A549 (cell line): ENCODE measurements around the gene ESPNL.

Experiments used
- CHD2 ChIP-seq: fragments of 150-350 bp; IDR thresholded peaks from 2 replicates; pipeline ENCODE4 v1.6.1; 2014; ENCODE audit warnings: low read length; ENCODE audit not compliant: partially characterized antibody
- TF ChIP-seq, protein P1 (sequence below): fragments of >200 bp; sonication (Bioruptor Twin); formaldehyde crosslinking; IDR thresholded peaks from 3 replicates; pipeline ENCODE4 v1.5.1; 2016

DNA sequence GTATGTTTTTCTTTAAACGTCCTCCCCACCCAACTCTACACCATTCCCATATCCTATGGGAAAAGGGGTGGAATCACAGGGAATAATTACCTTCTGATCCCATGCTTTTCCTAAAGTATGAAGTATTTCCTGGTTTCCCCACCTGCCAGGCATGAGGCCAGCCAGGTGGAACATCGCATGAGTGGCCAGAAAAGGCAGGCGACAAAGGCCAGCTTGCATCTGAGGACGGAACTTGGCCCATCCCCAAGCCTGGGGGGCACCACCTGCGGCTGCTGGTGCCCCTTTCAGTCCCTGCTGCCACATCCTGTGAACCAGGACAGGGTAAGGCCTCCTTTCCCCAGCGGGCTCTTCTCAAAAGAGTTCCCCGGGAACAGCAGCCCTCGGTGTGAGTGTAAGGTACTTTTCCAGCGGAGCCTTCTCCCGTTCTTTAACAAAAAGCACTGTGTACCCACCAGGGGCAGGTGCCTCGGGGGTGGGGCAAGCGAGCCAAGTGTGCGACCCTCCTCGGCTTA lies 57.4 kb downstream of the ESPNL start:
- no peak for TF ChIP-seq CHD2
- TF ChIP-seq, protein P1, sequence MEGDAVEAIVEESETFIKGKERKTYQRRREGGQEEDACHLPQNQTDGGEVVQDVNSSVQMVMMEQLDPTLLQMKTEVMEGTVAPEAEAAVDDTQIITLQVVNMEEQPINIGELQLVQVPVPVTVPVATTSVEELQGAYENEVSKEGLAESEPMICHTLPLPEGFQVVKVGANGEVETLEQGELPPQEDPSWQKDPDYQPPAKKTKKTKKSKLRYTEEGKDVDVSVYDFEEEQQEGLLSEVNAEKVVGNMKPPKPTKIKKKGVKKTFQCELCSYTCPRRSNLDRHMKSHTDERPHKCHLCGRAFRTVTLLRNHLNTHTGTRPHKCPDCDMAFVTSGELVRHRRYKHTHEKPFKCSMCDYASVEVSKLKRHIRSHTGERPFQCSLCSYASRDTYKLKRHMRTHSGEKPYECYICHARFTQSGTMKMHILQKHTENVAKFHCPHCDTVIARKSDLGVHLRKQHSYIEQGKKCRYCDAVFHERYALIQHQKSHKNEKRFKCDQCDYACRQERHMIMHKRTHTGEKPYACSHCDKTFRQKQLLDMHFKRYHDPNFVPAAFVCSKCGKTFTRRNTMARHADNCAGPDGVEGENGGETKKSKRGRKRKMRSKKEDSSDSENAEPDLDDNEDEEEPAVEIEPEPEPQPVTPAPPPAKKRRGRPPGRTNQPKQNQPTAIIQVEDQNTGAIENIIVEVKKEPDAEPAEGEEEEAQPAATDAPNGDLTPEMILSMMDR, result no peak
